Nephron progenitor cell (in vitro differentiated cells): Measurements from ENCODE around the gene STIM1.
A peak's percentile ranks its signal among the peaks of the same experiment; 100 is the strongest.
"Not testable (repeated sequence)": the region's sequence is repeated elsewhere in the genome, so short reads cannot be mapped to it uniquely, and the experiment has no call there.

ENCODE experiments used
- DNase-seq: peaks from one replicate; pipeline ENCODE4 v3.0.0; 2021
- H3K27ac Mint-ChIP-seq: 2 replicates; pipeline ENCODE4 v1.8.0; 2021; ENCODE audit warnings: mild to moderate bottlenecking, moderate library complexity, mixed read lengths
- H3K27me3 Mint-ChIP-seq: 2 replicates; pipeline ENCODE4 v1.8.0; 2021; ENCODE audit warnings: mild to moderate bottlenecking, low read depth, mixed read lengths; ENCODE audit not compliant: poor library complexity
- H3K36me3 Mint-ChIP-seq: 2 replicates; pipeline ENCODE4 v1.8.0; 2021; ENCODE audit warnings: low read depth, mixed read lengths
- H3K4me1 Mint-ChIP-seq: 2 replicates; pipeline ENCODE4 v1.8.0; 2021; ENCODE audit warnings: mixed read lengths
- H3K4me3 Mint-ChIP-seq: 2 replicates; pipeline ENCODE4 v1.8.0; 2021; ENCODE audit warnings: mild to moderate bottlenecking, moderate library complexity, mixed read lengths
- H3K9me3 Mint-ChIP-seq: 2 replicates; pipeline ENCODE4 v1.8.0; 2021; ENCODE audit warnings: mild to moderate bottlenecking, moderate library complexity, mixed read lengths
- CTCF ChIP-seq: fragments of 200-600 bp; sonication (generic); IDR thresholded peaks from 2 replicates; pipeline ENCODE4 v1.5.0; 2021; ENCODE audit warnings: antibody characterized with exemption

STIM1 gene

GRCh38 chr11:3894128-3894731 lies 38.8 kb downstream of the STIM1 start:
- H3K36me3 Mint-ChIP-seq, result no peaks in the 10 kb centered on the region
- H3K27ac Mint-ChIP-seq, result peak overlapping the region; percentile 37
- no peak for DNase-seq
- no peak overlapping the region for H3K4me3 Mint-ChIP-seq
- H3K4me1 Mint-ChIP-seq, result peaks cover 6% of the 10 kb centered on the region
- peaks cover 4% of the 10 kb centered on the region for H3K9me3 Mint-ChIP-seq
- H3K27me3 Mint-ChIP-seq, result peaks cover 5% of the 10 kb centered on the region
- no peak for TF ChIP-seq CTCF

GRCh38 chr11:3896644-3897043 lies 41.2 kb downstream of the STIM1 start:
- Mint-ChIP-seq H3K4me3 (no peak overlapping the region), H3K27ac (no peak overlapping the region), H3K27me3 (peaks cover 5% of the 10 kb centered on the region), H3K4me1 (peaks cover 6% of the 10 kb centered on the region), H3K9me3 (peaks cover 10% of the 10 kb centered on the region), H3K36me3 (no peaks in the 10 kb centered on the region)
- no peak for DNase-seq
- no peak for TF ChIP-seq CTCF

- H3K4me1 Mint-ChIP-seq, result peaks cover 12% of the 10 kb centered on the region
- not testable (repeated sequence) for H3K27ac Mint-ChIP-seq, DNase-seq, H3K36me3 Mint-ChIP-seq, H3K4me3 Mint-ChIP-seq, H3K27me3 Mint-ChIP-seq
- peaks cover 10% of the 10 kb centered on the region for H3K9me3 Mint-ChIP-seq
Measured at GRCh38 chr11:3900230-3900629, 44.8 kb downstream of the STIM1 start.

GRCh38 chr11:3901249-3902025 lies 46.0 kb downstream of the STIM1 start:
- Mint-ChIP-seq H3K27me3 (no peaks in the 10 kb centered on the region), H3K9me3 (peaks cover 8% of the 10 kb centered on the region)

GRCh38 chr11:3902441-3902840 lies 47.0 kb downstream of the STIM1 start:
- Mint-ChIP-seq H3K4me3 (no peak overlapping the region), H3K4me1 (peaks cover 19% of the 10 kb centered on the region), H3K36me3 (no peaks in the 10 kb centered on the region), H3K9me3 (peaks cover 7% of the 10 kb centered on the region), H3K27ac (no peak overlapping the region), H3K27me3 (no peaks in the 10 kb centered on the region)
- DNase-seq, result no peak
- TF ChIP-seq CTCF, result no peak

More at GRCh38 chr11:3901249-3902025, 46.0 kb downstream of the STIM1 start:
- Mint-ChIP-seq H3K27ac (no peak overlapping the region), H3K4me1 (peaks cover 19% of the 10 kb centered on the region), H3K4me3 (no peak overlapping the region), H3K36me3 (no peaks in the 10 kb centered on the region)
- TF ChIP-seq CTCF, result no peak
- no peak for DNase-seq

GRCh38 chr11:3903207-3903896 lies 47.9 kb downstream of the STIM1 start:
- no peak overlapping the region for H3K27ac Mint-ChIP-seq
- TF ChIP-seq CTCF, result no peak
- no peaks in the 10 kb centered on the region for H3K27me3 Mint-ChIP-seq
- H3K9me3 Mint-ChIP-seq, result peaks cover 7% of the 10 kb centered on the region
- DNase-seq, result no peak
- no peak overlapping the region for H3K4me3 Mint-ChIP-seq
- H3K4me1 Mint-ChIP-seq, result peaks cover 19% of the 10 kb centered on the region
- no peaks in the 10 kb centered on the region for H3K36me3 Mint-ChIP-seq
